RWPE2 (cell line): ENCODE measurements around the gene LSM4.

Experiments
- ATAC-seq: fragments of 200-7000 bp; cut with Tn5 transposase; 3 replicates; pipeline ENCODE4 v1.9.1; 2021; ENCODE audit warnings: low read depth
- DNase-seq: peaks from one replicate; pipeline ENCODE4 v3.0.0-alpha.2; 2020; ENCODE audit warnings: low spot score
- H3K27ac ChIP-seq: fragments of 450-650 bp; 2 replicates; pipeline ENCODE4 v1.5.1; 2017; ENCODE audit warnings: mild to moderate bottlenecking; ENCODE audit not compliant: poor library complexity, severe bottlenecking
- H3K27me3 ChIP-seq: fragments of 250-450 bp; sonication (Bioruptor Pico); 2 replicates; pipeline ENCODE4 v1.5.1; 2021; ENCODE audit warnings: mild to moderate bottlenecking, moderate library complexity; ENCODE audit not compliant: insufficient read depth, poor library complexity, severe bottlenecking
- H3K36me3 ChIP-seq: fragments of 250-450 bp; sonication (Bioruptor Pico); 2 replicates; pipeline ENCODE4 v1.5.1; 2020; ENCODE audit warnings: low read depth, mild to moderate bottlenecking, moderate library complexity
- H3K4me1 ChIP-seq: fragments of 250-450 bp; sonication (Bioruptor Pico); 2 replicates; pipeline ENCODE4 v1.5.1; 2021; ENCODE audit warnings: mild to moderate bottlenecking, moderate library complexity; ENCODE audit not compliant: insufficient read depth, poor library complexity, severe bottlenecking
- H3K4me3 ChIP-seq: fragments of 250-450 bp; sonication (Bioruptor Pico); 2 replicates; pipeline ENCODE4 v1.5.1; 2021; ENCODE audit warnings: mild to moderate bottlenecking, moderate library complexity; ENCODE audit not compliant: severe bottlenecking
- H3K9me3 ChIP-seq: fragments of 250-450 bp; sonication (Bioruptor Pico); 2 replicates; pipeline ENCODE4 v1.5.1; 2021; ENCODE audit warnings: mild to moderate bottlenecking, moderate library complexity; ENCODE audit not compliant: severe bottlenecking
- TF ChIP-seq, protein P1 (sequence below): fragments of 450-650 bp; IDR thresholded peaks from one replicate; pipeline ENCODE4 v1.5.1; 2017; ENCODE audit warnings: mild to moderate bottlenecking, moderate library complexity; ENCODE audit not compliant: poor library complexity, severe bottlenecking

Gene LSM4

DNA sequence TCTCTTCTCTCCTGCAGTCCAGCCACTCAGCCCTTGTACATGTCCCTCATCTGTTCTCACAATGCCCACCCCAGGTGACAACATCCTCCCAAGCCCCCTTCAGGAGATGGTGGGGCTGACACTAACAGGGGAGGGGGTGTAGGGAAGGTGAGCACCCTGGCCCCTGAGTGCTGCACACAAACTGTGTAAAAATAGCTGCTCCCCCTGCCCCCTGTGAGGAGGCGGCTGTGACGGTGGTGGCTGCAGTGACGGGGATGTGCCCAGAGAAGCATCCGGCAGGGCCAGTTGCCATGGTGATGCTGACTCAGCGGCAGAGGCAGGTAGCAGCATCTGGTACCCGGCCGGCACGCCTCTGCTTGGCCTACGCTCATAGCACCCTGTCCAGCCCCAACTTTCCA is 28.4 kb downstream of the LSM4 start:
- H3K27me3 ChIP-seq, result no peaks in the 10 kb centered on the region
- TF ChIP-seq, protein P1, sequence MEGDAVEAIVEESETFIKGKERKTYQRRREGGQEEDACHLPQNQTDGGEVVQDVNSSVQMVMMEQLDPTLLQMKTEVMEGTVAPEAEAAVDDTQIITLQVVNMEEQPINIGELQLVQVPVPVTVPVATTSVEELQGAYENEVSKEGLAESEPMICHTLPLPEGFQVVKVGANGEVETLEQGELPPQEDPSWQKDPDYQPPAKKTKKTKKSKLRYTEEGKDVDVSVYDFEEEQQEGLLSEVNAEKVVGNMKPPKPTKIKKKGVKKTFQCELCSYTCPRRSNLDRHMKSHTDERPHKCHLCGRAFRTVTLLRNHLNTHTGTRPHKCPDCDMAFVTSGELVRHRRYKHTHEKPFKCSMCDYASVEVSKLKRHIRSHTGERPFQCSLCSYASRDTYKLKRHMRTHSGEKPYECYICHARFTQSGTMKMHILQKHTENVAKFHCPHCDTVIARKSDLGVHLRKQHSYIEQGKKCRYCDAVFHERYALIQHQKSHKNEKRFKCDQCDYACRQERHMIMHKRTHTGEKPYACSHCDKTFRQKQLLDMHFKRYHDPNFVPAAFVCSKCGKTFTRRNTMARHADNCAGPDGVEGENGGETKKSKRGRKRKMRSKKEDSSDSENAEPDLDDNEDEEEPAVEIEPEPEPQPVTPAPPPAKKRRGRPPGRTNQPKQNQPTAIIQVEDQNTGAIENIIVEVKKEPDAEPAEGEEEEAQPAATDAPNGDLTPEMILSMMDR, result no peak

DNA sequence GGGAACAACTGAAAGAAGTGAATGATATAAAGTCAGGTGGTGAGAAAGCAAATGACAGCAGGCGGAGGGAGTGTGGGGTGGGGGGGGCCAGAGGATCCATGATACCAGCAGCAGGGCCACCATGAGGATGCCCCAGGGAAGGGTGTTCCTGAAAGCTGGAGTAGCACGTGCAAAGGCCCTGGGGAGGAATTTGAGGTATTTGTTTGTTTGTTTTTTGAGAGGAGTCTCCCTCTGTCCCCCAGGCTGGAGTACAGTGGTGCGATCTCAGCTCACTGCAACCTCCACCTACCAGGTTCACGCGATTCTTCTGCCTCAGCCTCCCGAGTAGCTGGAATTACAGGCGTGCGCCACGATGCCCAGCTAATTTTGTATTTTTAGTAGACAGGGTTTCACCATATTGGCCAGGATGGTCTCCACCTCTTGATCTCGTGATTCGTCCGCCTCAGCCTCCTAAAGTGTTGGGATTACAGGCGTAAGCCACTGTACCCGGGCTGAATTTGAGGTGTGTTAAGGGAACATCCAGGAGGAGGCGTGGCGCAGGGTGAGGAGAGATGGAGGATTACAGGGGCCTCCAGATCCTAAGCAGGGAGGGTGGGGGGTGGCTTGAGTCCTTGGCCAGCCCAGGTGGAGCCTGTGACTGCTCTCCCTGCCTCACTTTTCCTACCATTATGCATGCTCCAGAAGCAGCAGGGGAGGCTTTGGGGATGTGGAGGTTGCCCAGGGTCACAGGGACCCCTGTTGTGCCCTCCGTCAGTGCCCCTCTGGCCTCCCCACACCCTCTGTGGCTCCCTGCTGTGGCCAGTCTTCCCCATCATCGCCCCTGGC is 29.0 kb downstream of the LSM4 start:
- TF ChIP-seq, protein P1, result no peak
- no peak for DNase-seq
- ATAC-seq, result no peak

More for the DNA sequence above, 28.4 kb downstream of the LSM4 start:
- Histone ChIP-seq H3K9me3 (no peaks in the 10 kb centered on the region), H3K4me3 (no peak overlapping the region), H3K4me1 (peaks cover 6% of the 10 kb centered on the region), H3K36me3 (no peaks in the 10 kb centered on the region), H3K27ac (no peak overlapping the region)
- ATAC-seq (peak; percentile 35; the same call in 2 of the 3 replicates), DNase-seq (peak; percentile 91)

DNA sequence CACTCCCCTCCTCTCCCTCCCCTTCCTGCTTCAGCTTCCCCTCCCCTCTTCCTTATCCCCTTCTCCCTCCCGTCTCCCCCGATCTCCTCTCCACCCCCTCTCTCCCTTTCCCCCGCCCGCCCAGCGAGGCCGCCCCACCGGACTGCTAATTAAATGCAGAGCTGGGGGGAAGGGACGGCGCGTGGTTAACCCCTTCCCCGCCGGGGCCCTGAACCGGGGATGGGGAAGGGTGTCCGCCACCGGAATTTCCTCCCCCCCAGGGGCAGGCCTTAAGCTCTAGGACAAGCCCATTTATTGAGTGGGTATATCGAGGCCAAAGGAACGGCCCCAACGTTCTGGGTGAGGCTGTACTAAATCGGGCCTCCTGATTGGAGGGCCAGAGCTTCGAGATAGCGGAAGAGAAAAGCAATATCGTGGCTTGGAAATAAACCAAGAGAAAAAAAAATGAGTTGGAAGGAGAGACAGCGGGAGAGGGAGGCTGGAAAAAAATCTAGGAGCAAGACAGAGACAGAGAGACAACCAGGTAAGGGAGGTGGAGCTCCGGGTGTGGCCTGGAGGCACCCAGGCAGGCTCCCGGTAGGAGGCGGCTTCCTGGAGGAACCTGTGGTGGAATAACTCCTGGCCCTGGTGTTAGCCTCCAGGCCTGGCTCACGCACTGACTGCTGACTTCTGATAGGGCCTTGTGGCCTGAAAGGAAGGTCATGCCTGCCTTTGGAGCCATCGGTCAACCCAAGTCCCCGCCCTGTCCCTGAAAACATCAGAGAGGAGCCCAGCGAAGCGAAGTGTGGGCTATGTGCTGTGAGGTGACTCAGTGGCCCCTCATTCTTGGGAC is 29.9 kb downstream of the LSM4 start:
- H3K27ac ChIP-seq, result peak overlapping the region; percentile 64
- H3K36me3 ChIP-seq, result no peaks in the 10 kb centered on the region
- ATAC-seq, result no peak

More for the DNA sequence above, 29.0 kb downstream of the LSM4 start:
- Histone ChIP-seq H3K4me1 (peaks cover 6% of the 10 kb centered on the region), H3K27ac (no peak overlapping the region), H3K4me3 (no peak overlapping the region), H3K36me3 (no peaks in the 10 kb centered on the region), H3K27me3 (no peaks in the 10 kb centered on the region), H3K9me3 (no peaks in the 10 kb centered on the region)

DNA sequence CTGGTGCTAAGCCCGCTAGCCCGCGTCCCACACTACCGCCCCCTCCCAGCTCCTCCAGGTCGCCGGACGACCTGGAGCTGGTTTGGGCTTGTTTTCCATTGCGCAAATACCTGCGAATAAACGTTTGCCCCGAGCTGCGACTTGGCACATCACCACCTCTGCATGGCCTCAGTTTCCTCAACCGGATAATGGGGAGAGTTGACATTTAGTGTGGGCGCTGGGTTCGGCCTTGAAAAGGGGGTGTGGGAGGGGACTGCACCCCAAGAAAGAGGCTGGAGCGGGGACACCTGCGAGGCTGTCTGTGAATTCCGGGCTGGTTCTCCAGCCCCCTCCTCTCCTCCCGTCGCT is 30.4 kb downstream of the LSM4 start:
- Histone ChIP-seq H3K36me3 (no peaks in the 10 kb centered on the region), H3K27ac (peak overlapping the region; percentile 64), H3K9me3 (no peaks in the 10 kb centered on the region), H3K4me1 (peaks cover 6% of the 10 kb centered on the region), H3K4me3 (peak overlapping the region; percentile 31), H3K27me3 (no peaks in the 10 kb centered on the region)
- TF ChIP-seq, protein P1, result no peak
- ATAC-seq, result peak; percentile 25
- no peak for DNase-seq

More for the DNA sequence above, 29.9 kb downstream of the LSM4 start:
- peaks cover 6% of the 10 kb centered on the region for H3K4me1 ChIP-seq
- DNase-seq, result no peak
- no peaks in the 10 kb centered on the region for H3K9me3 ChIP-seq
- no peaks in the 10 kb centered on the region for H3K27me3 ChIP-seq
- peak overlapping the region; percentile 31 for H3K4me3 ChIP-seq
- TF ChIP-seq, protein P1, result no peak
